ENCODE data around the gene MYLK2.
A peak's percentile ranks its signal among the peaks of the same experiment; 100 is the strongest.

Gene MYLK2

DNA sequence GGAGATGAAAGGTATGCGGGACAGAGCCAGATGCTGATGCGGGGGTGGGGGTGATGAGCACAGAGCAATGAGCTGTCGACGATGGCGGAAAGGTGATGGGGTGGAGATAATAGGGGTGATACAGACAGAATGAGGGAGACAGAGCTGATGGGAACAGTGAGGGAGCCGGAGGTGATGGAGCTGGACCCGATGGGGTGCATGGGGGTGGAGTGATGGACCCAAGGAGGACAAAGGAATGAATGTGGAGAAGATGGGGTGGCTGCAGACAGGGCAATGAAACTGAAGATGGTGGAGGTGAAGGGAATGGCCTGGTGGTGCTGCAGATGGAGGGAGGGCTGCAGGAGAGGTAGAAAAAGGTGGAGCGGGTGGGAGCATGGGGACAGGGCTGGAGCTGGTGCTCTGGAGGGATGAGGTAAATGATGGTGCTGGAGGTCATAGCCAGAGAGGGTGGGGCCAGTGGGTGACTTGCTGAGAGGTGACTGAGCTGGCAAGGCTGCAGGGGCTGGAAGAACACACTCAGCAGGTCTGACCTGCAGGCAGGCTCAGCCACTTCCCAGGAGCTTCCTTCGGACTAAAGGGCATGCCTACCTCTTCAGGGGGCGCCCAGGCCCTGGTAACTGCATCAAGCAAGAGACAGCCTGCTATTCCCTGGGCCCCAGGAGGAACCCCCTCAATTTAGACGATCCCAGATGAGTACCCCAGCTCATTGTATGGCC, 32.2 kb downstream of the MYLK2 start:
- H3K4me3 ChIP-seq (ENCODE audit: low read depth, low read length): no peak overlapping the region
- H3K9ac ChIP-seq: no peak overlapping the region
- H3K4me1 ChIP-seq: peaks cover 30% of the 10 kb centered on the region
- no peak for TF ChIP-seq CTCF (IDR thresholded peaks at IDR 0.05)
- H3K9me3 ChIP-seq (ENCODE audit: control insufficient read depth, low read length): no peaks in the 10 kb centered on the region
- H2AFZ ChIP-seq: peak overlapping the region; percentile 57
- no peaks in the 10 kb centered on the region for H3K79me2 ChIP-seq
- H3K27ac ChIP-seq: peak overlapping the region; percentile 71
- H3K4me2 ChIP-seq (ENCODE audit: low read length): no peak overlapping the region
- H3K36me3 ChIP-seq (ENCODE audit: control insufficient read depth, insufficient read depth, low read length): no peaks in the 10 kb centered on the region
- no peaks in the 10 kb centered on the region for H3K27me3 ChIP-seq (ENCODE audit: control insufficient read depth, insufficient read depth, low read length)

GRCh38 chr20:31853481-31853880, 34.3 kb downstream of the MYLK2 start:
- no peak overlapping the region for H3K9ac ChIP-seq
- no peak overlapping the region for H2AFZ ChIP-seq
- no peaks in the 10 kb centered on the region for H3K36me3 ChIP-seq (ENCODE audit: control insufficient read depth, insufficient read depth, low read length)
- no peak overlapping the region for H3K4me2 ChIP-seq (ENCODE audit: low read length)
- no peak overlapping the region for H3K27ac ChIP-seq
- TF ChIP-seq CTCF (IDR thresholded peaks at IDR 0.05): no peak
- peaks cover 46% of the 10 kb centered on the region for H3K4me1 ChIP-seq
- no peaks in the 10 kb centered on the region for H3K79me2 ChIP-seq
- H3K4me3 ChIP-seq (ENCODE audit: low read depth, low read length): no peak overlapping the region
- no peaks in the 10 kb centered on the region for H3K27me3 ChIP-seq (ENCODE audit: control insufficient read depth, insufficient read depth, low read length)
- no peaks in the 10 kb centered on the region for H3K9me3 ChIP-seq (ENCODE audit: control insufficient read depth, low read length)

DNA sequence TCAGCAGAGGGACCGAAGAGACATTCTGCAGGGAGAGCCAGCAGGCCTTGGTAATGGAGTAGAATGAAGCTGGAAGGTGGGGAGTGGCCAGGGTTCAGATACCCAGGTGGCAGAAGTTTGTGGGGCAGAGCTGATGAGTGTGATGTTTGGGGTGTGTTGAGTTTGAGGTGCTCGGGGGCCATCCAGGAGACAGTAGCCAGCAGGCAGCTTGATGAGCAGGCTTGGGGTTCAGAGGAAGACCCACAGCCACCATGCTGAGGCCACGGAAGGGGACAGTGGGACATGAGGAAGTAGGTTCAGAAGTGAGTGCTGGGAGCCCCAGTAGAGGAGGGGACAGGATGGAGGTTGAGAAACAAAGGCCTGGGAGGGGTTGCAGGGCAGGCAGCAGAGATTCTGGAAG, 37.4 kb downstream of the MYLK2 start:
- Histone ChIP-seq H3K36me3 (ENCODE audit: control insufficient read depth, insufficient read depth, low read length) (no peaks in the 10 kb centered on the region), H3K27ac (no peak overlapping the region), H3K79me2 (no peaks in the 10 kb centered on the region), H3K9me3 (ENCODE audit: control insufficient read depth, low read length) (no peaks in the 10 kb centered on the region), H3K4me3 (ENCODE audit: low read depth, low read length) (no peak overlapping the region), H3K4me2 (ENCODE audit: low read length) (no peak overlapping the region), H3K27me3 (ENCODE audit: control insufficient read depth, insufficient read depth, low read length) (no peaks in the 10 kb centered on the region), H3K9ac (no peak overlapping the region), H3K4me1 (peaks cover 46% of the 10 kb centered on the region), H2AFZ (no peak overlapping the region)
- TF ChIP-seq CTCF (IDR thresholded peaks at IDR 0.05): no peak

GRCh38 chr20:31857861-31858759, 39.0 kb downstream of the MYLK2 start:
- Histone ChIP-seq H3K4me2 (ENCODE audit: low read length) (peak overlapping the region; percentile 24), H3K27ac (peak overlapping the region; percentile 97), H3K4me1 (peaks cover 42% of the 10 kb centered on the region), H3K36me3 (ENCODE audit: control insufficient read depth, insufficient read depth, low read length) (no peaks in the 10 kb centered on the region), H3K27me3 (ENCODE audit: control insufficient read depth, insufficient read depth, low read length) (no peaks in the 10 kb centered on the region), H3K79me2 (no peaks in the 10 kb centered on the region), H2AFZ (no peak overlapping the region), H3K9ac (no peak overlapping the region), H3K9me3 (ENCODE audit: control insufficient read depth, low read length) (no peaks in the 10 kb centered on the region), H3K4me3 (ENCODE audit: low read depth, low read length) (peak overlapping the region; percentile 3)
- TF ChIP-seq CTCF (IDR thresholded peaks at IDR 0.05): no peak
